GM18861 (cell line): ENCODE results near the gene CCER1.
"Not testable (repeated sequence)": the region's sequence is repeated elsewhere in the genome, so short reads cannot be mapped to it uniquely, and the experiment has no call there.

ENCODE experiments used
- ATAC-seq: cut with Tn5 transposase; IDR thresholded peaks from one replicate; pipeline ENCODE4 v1.9.1; 2021; ENCODE audit not compliant: unreplicated experiment

Gene CCER1, protein sequence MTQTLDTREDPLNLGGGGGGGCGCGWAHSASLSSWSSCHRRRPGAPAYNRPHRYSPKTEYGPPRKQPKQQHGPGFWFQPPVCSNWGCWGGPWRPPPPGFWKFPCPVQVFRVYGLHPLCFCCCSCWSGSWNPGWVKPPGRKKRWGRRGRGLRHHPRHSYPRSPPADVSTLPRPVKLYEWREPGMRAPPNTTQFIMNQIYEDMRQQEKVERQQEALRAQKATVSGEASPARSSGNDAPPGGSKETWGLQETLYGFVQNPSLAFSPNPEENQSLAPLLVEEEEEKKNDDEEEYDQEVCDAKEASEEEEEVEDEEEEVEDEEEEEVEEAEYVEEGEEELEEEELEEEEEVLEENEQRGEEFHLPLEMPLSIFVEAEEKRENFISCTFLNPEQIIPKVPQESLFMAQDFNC

GRCh38 chr12:90954921-90955320 lies at the start of gene CCER1:
TSS of gene CCER1 (minus strand) at chr12:90955176. CDS start at chr12:90954742, 434 bp downstream.
- ATAC-seq = no peak

DNA sequence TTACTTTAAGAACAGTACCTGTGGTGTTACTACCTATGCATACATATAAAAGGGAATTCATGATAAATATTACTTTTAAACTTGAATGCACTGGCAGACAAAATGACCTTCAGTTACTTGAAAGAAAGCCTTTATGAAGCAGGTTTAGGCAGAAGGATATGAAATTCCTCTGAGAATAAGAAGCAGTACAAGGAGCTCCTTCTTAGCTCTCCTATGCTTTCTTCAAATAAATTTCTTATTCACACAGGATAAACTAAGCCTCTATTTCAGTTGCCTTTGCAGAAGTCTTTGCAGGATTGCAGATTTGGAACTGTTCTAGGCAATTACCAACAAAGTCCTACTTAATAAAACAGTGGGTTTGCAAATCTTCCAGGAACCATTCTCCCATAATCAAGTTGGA lies 48.8 kb upstream of the CCER1 start:
- ATAC-seq = no peak

- ATAC-seq = no peak
Measured at GRCh38 chr12:91001306-91001705, 46.3 kb upstream of the CCER1 start.

DNA sequence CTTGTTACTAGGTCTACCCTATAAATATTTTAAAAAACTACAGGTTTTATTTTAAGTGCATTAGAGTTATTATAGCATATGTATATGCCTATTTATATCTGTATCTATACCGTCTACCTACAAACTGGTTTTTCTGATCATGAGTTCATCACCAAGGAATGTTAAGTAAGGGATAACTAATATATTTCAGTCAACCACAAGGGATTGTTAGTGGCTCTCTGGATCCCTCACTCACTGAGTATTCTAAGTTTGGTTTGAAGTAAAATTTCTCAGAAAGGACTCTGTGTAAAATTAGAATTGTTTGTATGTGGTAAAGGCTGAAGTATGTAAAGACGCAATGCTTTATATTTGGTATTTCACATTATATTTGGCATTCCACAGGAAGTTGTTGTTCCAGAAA lies 45.0 kb upstream of the CCER1 start:
- ATAC-seq = no peak

GRCh38 chr12:90999527-90999926 lies 44.6 kb upstream of the CCER1 start:
- no peak for ATAC-seq

DNA sequence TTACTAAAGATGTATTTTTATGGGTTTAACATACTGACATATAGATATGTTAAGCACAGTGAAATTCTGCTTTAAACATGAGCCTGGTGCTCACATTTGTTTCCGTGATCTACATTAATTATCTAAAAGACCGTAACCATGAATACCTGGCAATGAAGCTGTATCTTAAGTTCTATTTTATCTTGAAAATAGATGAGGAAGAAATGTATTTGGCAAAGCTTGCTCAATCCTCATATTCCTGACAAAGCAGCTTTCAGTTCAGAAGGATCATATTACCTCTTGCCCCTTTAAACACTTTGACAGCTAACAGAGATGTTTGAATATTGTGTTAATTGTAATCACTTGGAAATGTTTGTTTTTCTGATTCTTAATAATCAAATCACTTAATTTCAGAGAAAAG lies 40.0 kb upstream of the CCER1 start:
- ATAC-seq = no peak

DNA sequence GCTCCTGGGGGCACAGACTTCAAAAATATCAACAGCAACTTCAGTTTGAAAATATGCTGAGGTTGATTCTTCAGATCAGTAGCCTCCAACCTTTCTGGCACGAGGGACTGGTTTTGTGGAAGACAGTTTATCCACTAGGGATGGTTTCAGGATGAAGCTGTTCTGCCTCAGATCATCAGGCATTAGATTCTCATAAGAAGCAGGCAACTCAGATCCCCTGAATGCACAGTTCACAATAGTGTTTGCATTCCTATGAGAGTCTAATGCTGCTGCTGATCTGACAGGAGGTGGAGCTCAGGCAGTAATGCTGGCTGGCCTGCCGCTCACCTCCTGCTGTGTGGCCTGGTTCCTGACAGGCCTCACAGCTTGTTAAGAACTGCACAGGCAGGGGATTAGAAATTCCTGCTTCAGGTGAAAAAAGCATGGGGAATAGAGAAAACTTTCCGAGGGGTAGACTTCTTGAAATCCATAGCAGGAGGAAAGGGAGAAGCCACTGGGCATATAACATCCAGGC lies 37.0 kb upstream of the CCER1 start:
- ATAC-seq = no peak

DNA sequence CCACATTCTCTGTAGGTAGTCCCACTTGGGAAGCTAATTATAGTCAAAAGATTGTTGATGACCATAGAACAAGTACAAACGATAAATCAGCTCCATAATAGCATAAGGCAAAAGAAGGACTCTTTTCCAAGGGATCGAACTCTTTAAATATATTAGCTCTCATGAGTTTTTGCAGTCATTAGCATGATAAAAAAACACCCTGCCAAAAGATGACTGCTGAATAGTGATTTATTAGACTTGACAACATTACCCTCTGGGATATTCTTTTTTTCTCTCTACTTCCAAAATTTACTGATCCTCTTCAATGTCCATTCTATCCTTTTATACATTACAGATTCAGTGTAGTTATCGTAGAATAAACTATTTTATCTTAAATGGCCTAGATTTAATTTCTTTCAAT lies 35.6 kb upstream of the CCER1 start:
- no peak for ATAC-seq

GRCh38 chr12:90989686-90990111 lies 34.7 kb upstream of the CCER1 start:
- no peak for ATAC-seq

DNA sequence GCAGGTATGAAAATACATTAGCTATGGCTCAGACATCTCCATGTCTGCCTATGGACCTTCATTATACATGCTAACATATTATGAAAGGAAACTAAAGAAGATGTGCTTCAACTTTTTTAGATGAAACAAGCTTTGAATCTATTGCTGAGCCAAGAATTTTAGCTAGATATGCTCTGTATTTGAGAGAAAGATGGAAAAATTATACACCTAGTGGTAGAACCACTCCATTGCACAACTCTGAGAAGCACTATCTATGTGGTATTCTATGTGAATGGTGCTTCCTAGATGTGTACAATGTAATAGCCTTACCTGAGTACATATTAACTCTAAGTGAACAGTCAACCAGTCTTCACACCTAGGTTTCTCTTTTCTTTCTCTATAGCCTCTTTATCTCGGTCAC lies 32.5 kb upstream of the CCER1 start:
- ATAC-seq = peak; percentile 79

DNA sequence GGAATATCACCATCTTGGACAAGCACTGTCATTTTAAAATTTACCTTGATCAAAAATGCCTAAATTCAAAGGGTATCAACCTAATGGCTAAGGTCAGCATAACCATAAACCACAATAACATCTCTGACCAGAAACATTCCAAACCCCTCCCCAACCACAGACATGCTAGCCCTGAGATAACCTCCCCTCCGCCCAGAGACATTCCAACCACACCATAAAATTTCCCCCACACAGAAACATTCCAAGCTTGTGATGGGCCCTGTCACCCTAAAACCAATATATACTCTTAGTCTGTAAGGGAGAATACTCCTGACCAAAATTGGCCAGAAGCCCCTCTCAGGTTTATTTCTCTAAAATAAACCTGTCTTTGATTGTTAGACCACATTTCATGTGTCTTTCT lies 32.1 kb upstream of the CCER1 start:
- ATAC-seq = no peak

DNA sequence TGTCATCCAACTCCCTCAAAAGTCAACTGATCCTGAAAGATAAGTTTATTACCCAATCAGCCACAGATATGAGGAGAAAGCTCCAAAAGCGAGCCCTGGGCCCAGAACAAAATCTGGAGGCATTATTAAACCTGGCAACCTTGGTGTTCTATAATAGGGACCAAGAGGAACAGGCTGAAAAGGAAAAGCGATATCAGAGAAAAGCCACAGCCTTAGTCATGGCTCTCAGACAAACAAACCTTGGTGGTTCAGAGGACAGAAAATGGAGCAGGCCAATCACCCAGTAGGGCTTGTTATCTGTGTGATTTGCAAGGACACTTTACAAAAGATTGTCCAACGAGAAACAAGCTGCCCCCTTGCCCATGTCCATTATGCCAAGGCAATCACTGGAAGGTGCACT lies 30.4 kb upstream of the CCER1 start:
- not testable (repeated sequence) for ATAC-seq

GRCh38 chr12:90984114-90984513 lies 29.1 kb upstream of the CCER1 start:
- ATAC-seq = no peak

DNA sequence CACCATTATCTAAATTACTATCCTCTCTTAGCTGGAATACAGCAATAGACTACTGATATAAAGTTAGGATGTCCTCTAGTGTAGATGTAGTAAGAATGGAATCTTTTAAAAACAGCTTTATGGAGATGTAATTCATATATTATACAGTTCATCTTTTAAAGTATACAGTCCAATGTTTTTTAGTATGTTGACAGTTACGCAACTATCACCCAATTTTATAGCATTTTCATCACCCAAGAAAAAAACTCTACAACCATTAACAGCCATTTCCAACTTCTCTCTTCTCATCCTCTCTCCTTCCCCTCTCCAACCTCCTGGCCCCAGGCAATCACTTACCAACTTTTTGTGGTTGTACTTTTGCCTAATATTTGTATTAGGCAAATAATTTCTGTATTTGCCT lies 27.2 kb upstream of the CCER1 start:
- ATAC-seq = no peak

- no peak for ATAC-seq
Measured at GRCh38 chr12:90979951-90980350, 25.0 kb upstream of the CCER1 start.

GRCh38 chr12:90979019-90979418 lies 24.0 kb upstream of the CCER1 start:
- no peak for ATAC-seq

- ATAC-seq = peak; percentile 92
Measured at GRCh38 chr12:90978117-90978770, 23.3 kb upstream of the CCER1 start.

DNA sequence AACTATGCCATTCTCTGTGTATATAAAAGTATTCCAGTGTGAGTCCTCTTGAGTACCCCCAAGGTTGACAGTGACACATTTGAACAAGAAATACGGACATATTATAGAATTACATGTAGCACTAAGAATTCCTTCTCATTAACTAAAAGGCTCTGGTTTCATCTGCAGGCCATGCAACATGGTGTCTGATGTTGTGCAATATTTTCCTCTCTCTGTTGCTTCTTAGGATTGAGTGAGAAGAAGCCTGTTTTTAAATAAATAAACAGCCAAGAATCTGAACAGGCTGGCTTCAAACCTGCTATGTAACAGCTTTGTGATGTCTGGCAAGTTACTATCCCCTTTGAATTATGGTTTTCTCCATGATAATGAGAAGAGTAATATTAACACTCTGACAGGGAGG lies 22.2 kb upstream of the CCER1 start:
- ATAC-seq = no peak

GRCh38 chr12:90974286-90974685 lies 19.3 kb upstream of the CCER1 start:
- ATAC-seq = no peak

DNA sequence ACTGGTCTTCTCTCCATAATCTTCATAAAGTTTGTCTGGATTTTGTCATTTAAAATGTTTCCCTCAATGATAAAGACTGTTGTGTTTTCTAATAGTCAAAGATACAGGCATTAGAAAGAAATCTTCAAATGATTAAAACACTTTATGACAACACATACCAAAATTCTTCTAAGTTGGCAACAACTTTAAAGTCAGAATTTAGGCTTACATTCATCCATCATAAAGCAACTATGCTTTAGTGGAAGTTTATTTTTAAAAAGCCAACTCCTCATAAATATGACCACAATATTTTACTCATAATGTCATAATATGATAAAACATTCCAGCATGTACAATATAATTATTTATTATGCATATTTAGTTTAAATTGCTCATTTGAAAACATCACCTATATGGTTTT lies 17.2 kb upstream of the CCER1 start:
- ATAC-seq = no peak

GRCh38 chr12:90970911-90971310 lies 15.9 kb upstream of the CCER1 start:
- no peak for ATAC-seq

- ATAC-seq = no peak
Measured at GRCh38 chr12:90970471-90970870, 15.5 kb upstream of the CCER1 start.
